ENCODE data around the gene PCSK4. TPM values are rescaled to one million over a fixed set of nuclear protein-coding genes. Genes with fewer than 3 reads are reported as not detected.
"Not testable (repeated sequence)": the region's sequence is repeated elsewhere in the genome, so short reads cannot be mapped to it uniquely, and the experiment has no call there.

Gene PCSK4
- total RNA-seq, 1 donor from 2014 or later, result 1.3 TPM

DNA sequence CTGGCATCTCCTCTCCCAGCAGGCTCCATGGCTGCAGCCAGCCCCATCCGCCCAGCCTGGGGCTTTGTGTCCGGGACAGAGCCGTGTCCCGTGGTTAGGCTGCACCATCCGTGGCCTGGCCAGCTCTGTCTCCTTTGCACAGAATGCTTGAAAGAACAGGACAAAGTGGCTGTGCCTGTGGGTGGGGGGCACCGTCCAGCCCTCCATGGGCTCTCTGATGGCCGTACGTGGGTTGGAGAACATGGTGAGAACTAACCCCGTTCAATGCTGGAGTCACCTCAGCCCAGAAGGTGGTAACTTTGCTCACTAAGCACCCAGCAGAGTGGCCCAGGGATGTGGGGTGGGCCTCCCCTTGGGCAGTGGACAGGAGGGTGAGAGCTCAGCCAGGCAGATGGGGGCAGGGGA is 49.1 kb downstream of the PCSK4 start:
- H3K27ac ChIP-seq (replicated peaks), result no peak overlapping the region
- peaks cover 37% of the 10 kb centered on the region for H3K36me3 ChIP-seq
- H3K4me1 ChIP-seq, result peaks cover 51% of the 10 kb centered on the region
- intact Hi-C loops (cut with micrococcal nuclease), result no loop called here
- no peak for DNase-seq
- H3K4me3 ChIP-seq, result no peak overlapping the region
- no peaks in the 10 kb centered on the region for H3K9me3 ChIP-seq (replicated peaks)
- peaks cover 9% of the 10 kb centered on the region for H3K27me3 ChIP-seq (ENCODE audit: low read depth)
- TF ChIP-seq, protein P1, sequence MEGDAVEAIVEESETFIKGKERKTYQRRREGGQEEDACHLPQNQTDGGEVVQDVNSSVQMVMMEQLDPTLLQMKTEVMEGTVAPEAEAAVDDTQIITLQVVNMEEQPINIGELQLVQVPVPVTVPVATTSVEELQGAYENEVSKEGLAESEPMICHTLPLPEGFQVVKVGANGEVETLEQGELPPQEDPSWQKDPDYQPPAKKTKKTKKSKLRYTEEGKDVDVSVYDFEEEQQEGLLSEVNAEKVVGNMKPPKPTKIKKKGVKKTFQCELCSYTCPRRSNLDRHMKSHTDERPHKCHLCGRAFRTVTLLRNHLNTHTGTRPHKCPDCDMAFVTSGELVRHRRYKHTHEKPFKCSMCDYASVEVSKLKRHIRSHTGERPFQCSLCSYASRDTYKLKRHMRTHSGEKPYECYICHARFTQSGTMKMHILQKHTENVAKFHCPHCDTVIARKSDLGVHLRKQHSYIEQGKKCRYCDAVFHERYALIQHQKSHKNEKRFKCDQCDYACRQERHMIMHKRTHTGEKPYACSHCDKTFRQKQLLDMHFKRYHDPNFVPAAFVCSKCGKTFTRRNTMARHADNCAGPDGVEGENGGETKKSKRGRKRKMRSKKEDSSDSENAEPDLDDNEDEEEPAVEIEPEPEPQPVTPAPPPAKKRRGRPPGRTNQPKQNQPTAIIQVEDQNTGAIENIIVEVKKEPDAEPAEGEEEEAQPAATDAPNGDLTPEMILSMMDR (IDR thresholded peaks at IDR 0.05; ENCODE audit: borderline replicate concordance), result no peak

DNA sequence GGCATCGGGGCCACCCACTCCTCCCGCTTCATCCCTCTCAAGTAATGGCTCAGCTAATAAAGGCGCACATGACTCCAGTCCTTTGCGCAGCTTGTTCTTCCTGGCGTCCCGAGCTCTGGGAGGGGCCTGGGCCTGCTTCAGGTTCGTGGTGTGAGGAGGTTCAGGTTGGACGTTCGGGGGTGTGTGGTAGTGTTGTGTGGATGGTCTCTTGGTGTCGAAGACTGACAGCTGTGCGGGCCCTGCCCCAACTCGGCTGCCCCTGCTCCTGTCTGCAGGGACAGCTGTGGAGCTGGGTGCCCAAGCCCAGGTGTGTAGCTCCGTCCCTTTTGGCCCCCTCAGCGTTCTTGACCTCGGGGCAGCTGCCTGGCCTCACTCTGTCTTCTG is 49.7 kb downstream of the PCSK4 start:
- intact Hi-C loops (cut with micrococcal nuclease), result no loop called here
- Histone ChIP-seq H3K9me3 (replicated peaks) (no peaks in the 10 kb centered on the region), H3K4me1 (peaks cover 44% of the 10 kb centered on the region), H3K36me3 (peaks cover 41% of the 10 kb centered on the region), H3K4me3 (peak overlapping the region; percentile 79), H3K27me3 (ENCODE audit: low read depth) (peaks cover 3% of the 10 kb centered on the region), H3K27ac (replicated peaks) (no peak overlapping the region)
- TF ChIP-seq, protein P1 (IDR thresholded peaks at IDR 0.05; ENCODE audit: borderline replicate concordance), result no peak
- no peak for DNase-seq

DNA sequence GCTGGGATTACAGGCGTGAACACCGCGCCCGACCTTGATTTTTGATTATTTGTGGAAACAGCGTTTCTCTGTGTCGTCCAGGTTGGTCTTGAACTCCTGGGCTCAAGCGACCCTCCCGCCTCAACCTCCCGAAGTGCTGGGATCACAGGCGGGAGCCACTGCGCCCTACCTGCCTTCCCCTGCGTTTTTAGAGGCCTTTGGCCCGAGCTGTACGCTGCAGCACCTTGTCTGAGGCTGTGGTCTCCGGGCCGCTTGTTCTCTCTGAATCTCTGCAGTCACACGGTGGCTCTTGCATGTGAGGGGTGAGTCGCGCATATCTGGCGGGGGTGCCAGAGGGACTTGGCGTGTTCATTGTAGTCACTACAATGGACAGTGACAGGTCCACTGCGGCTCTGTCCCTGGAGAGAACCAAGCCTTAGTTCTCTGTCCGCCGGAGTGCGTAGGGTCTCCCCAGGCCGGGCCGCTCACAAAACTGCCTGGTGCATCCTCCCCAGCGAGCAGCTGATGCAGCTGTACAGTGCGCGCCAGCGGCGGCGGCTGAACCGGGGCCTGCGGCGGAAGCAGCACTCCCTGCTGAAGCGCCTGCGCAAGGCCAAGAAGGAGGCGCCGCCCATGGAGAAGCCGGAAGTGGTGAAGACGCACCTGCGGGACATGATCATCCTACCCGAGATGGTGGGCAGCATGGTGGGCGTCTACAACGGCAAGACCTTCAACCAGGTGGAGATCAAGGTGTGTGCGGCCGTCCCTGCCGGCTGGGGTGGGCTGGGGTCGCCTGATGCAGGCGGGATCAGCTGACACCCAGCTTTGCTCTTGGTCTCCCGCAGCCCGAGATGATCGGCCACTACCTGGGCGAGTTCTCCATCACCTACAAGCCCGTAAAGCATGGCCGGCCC is 50.4 kb downstream of the PCSK4 start:
- H3K27ac ChIP-seq (replicated peaks); DNase-seq; H3K9me3 ChIP-seq (replicated peaks); intact Hi-C loops (cut with micrococcal nuclease); H3K27me3 ChIP-seq (ENCODE audit: low read depth): not testable (repeated sequence)
- Histone ChIP-seq H3K4me3 (peak overlapping the region; percentile 79), H3K36me3 (peaks cover 47% of the 10 kb centered on the region), H3K4me1 (peaks cover 38% of the 10 kb centered on the region)

DNA sequence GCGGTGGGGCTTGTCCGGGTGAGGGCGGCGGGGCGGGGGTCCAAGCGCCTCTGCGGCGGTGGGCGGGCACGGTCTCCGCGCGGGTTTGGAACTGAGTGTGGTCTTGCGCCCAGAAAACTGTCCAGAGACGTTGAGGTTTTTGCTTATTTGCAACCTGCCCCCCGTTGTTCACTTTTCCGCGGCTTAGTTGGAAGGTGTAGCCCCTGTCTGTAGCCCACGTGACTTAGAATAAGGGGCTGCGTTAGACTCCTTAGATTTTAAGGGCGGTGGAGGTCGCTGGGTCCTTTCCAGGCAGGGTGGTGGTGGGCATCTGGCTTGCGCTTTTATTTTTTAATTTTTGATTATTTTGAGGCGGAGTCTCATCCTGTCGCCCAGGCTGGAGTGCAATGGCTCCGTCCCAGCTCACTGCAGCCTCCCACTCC is 51.2 kb downstream of the PCSK4 start:
- Histone ChIP-seq H3K36me3 (peaks cover 55% of the 10 kb centered on the region), H3K27ac (replicated peaks) (peak overlapping the region; percentile 85), H3K9me3 (replicated peaks) (no peaks in the 10 kb centered on the region), H3K4me3 (peak overlapping the region; percentile 79), H3K4me1 (peaks cover 34% of the 10 kb centered on the region), H3K27me3 (ENCODE audit: low read depth) (no peaks in the 10 kb centered on the region)
- no peak for DNase-seq
- intact Hi-C loops (cut with micrococcal nuclease), result no loop called here
- TF ChIP-seq, protein P1 (IDR thresholded peaks at IDR 0.05; ENCODE audit: borderline replicate concordance), result no peak

DNA sequence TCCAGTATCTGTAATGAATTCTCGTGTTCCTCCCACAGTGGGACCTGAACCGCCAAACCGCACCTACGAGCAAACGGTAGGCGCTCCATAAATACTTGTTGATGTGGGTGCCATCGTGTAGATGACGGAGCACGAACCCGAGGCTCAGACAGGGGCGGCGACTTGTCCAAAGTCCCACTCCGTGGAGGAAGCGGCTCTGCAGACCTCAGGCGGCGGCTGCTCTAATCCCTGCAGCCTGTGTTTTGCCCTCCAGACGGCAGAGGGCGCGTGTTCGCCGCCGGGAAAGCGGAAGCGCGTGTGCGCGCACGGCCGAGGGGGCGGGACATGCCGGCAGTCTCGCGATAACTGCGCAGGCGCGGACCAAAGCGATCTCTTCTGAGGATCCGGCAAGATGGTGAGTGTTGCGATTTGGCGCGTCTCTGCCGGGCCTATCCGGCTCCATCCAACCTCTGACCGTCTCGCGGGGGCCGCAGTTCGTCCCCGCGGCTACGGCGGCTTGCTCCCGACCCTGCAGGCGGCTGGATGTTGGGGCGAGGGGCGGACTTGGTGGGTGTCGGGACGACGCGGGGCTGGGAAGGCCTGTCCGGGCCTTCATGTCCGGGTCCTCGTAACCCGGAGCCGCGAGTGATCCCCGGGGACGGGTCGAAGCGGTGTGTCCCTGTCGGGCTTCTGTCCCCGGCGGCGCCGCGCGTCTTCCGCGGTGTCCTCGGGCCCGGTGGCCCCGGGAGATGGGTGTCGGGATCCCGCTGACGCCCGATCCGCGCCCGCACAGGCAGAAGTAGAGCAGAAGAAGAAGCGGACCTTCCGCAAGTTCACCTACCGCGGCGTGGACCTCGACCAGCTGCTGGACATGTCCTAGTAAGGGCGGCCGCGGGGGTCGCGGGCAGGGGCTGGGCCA is 51.9 kb downstream of the PCSK4 start, which contains the start of gene RPS15:
TSS of gene RPS15 (plus strand) at position 362 of the 898 bp plus-strand sequence. CDS start at position 392, 30 bp downstream.
- intact Hi-C loops (cut with micrococcal nuclease), result no loop called here
- no peaks in the 10 kb centered on the region for H3K27me3 ChIP-seq (ENCODE audit: low read depth)
- H3K27ac ChIP-seq (replicated peaks), result peak within 1 kb of the TSS; percentile 85
- peaks cover 62% of the 10 kb centered on the region for H3K36me3 ChIP-seq
- TF ChIP-seq, protein P1 (IDR thresholded peaks at IDR 0.05; ENCODE audit: borderline replicate concordance), result peak; percentile 97
- DNase-seq, result peak; percentile 95
- H3K9me3 ChIP-seq (replicated peaks), result no peaks in the 10 kb centered on the region
- peak within 1 kb of the TSS; percentile 79 for H3K4me3 ChIP-seq
- peaks cover 34% of the 10 kb centered on the region for H3K4me1 ChIP-seq

All from left ventricle myocardium inferior (tissue), 1 donor.